ENCODE data around the gene BBS5.
"Not testable (repeated sequence)": the region's sequence is repeated elsewhere in the genome, so short reads cannot be mapped to it uniquely, and the experiment has no call there.

The BBS5 gene

GRCh38 chr2:169486487-169486886 is 7.2 kb downstream of the BBS5 start:
- no peak for DNase-seq (ENCODE audit: low read depth)

- DNase-seq (ENCODE audit: low read depth) = no peak
These were observed 11.5 kb downstream of the BBS5 start for GRCh38 chr2:169490834-169491233.

DNA sequence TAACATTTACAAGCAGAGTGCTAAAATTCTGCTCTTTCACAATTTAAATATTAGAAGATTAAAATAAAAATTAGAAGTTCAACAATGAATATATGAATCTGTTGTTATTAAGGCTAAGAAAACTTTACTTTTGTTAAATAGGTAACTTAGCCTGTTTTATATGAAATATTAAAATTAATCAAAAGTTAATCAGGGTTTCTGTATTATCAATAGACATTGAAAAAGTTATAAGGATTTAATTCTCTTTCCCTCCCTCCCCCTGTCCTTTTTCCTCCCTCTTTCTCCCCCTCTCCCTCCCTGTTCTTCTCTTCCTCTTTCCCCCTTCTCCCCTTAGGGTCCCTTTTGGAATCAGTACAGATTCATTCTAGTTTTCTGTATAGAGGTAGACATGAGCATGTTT is 12.1 kb downstream of the BBS5 start:
- DNase-seq (ENCODE audit: low read depth) = no peak

DNA sequence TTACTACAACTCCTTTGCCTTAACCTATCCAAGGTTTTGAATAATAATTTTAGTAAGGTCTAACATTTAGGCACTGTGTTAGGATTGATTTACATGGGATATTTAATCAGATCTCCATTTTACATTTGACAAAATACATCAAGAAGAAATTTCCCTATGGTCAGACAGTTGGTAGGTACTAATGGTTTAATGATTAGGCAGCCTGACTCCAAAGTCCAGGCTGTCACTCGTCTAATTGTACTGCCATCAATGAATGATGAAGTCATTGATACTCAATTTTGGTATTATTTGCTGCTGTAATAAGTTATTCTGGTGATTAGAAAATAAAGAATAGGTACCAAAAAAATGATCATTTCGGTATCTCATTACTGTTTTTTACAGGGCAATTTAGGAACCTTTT is 14.1 kb downstream of the BBS5 start:
- DNase-seq (ENCODE audit: low read depth) = no peak

GRCh38 chr2:169495310-169495928 is 16.1 kb downstream of the BBS5 start:
- DNase-seq (ENCODE audit: low read depth) = no peak

- no peak for DNase-seq (ENCODE audit: low read depth)
These were observed 25.4 kb downstream of the BBS5 start for GRCh38 chr2:169504651-169505050.

- DNase-seq (ENCODE audit: low read depth) = peak; percentile 5
These were observed 28.4 kb downstream of the BBS5 start for GRCh38 chr2:169507698-169508097.

DNA sequence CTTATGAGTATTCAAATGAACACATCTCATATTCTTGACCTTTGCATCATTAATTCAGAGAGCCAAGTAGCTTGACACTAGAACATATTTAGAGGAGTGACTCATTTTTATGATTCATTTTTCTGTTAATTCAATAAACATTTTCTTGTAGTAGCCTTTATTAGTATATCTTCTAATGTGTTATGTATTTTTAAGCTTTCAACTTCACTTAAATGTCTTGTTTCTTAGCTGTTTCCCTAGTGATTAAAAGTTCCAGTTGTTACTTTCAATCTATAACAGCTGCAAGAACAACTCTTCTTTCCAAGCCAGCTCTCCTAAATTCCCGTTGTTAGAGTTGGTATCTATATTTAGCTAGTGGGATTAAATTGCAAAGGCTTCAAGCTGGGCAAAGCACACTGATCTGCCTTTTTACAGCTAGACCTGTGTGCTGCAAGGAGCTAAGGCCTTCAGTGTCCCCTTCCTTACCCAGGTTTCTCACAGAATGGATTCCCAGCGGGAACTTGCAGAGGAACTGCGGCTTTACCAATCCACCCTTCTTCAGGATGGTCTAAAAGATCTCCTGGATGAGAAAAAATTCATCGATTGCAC is 30.1 kb downstream of the BBS5 start, which contains the start of gene KLHL41:
TSS of gene KLHL41 (plus strand) at position 405 of the 588 bp plus-strand sequence. CDS start at position 482, 77 bp downstream.
- peak; percentile 3 for DNase-seq (ENCODE audit: low read depth)

- no peak for DNase-seq (ENCODE audit: low read depth)
These were observed 30.7 kb downstream of the BBS5 start for GRCh38 chr2:169509955-169510354.

DNA sequence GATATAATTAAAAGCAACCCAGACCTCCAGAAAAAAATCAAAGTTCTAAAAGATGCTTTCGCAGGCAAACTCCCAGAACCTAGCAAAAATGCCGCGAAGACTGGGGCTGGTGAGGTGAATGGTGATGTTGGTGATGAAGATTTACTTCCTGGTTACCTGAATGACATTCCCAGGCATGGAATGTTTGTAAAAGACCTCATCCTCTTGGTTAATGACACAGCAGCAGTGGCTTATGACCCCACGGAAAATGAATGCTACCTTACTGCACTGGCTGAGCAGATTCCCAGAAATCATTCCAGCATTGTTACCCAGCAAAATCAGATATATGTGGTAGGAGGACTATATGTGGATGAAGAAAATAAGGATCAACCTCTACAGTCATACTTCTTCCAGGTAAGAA is 31.2 kb downstream of the BBS5 start:
- DNase-seq (ENCODE audit: low read depth) = no peak

DNA sequence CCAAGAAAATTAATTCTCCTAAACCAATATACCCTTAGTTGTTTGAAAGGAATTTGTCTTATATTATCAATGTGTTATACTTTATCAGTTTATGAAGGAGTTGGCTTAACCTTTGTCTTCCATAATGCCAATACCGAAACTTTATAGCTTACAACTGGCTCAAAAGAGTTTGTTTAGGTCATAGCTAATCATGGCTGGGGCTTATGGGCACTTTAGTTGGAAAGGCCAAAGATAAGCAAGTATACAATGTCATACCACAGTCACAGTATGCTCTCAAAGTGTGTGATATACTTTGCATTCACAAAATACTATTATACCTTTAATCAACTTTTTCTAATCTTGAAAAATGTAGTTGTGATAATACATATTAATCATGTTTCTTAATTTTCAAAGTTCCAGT is 32.5 kb downstream of the BBS5 start:
- no peak for DNase-seq (ENCODE audit: low read depth)

GRCh38 chr2:169512525-169512924 is 33.2 kb downstream of the BBS5 start:
- DNase-seq (ENCODE audit: low read depth) = no peak

GRCh38 chr2:169513094-169513493 is 33.8 kb downstream of the BBS5 start:
- DNase-seq (ENCODE audit: low read depth) = no peak

- no peak for DNase-seq (ENCODE audit: low read depth)
These were observed 34.6 kb downstream of the BBS5 start for GRCh38 chr2:169513926-169514325.

DNA sequence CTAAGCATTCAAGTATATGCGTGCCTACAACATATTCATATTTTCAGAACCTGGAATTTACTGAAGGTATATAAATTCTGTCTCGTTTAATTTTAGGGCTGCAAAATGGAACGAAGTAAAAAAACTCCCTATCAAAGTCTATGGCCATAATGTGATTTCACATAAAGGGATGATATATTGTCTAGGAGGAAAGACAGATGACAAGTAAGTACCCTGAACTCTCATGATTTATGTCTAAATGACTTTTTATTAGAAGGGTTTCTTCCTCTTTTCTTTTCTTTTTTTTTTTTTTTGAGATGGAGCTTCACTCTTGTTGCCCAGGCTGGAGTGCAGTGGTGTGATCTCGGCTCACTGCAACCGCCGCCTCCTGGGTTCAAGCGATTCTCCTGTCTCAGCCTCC is 35.5 kb downstream of the BBS5 start:
- not testable (repeated sequence) for DNase-seq (ENCODE audit: low read depth)

GRCh38 chr2:169516488-169516995 is 37.2 kb downstream of the BBS5 start:
- DNase-seq (ENCODE audit: low read depth) = not testable (repeated sequence)

- DNase-seq (ENCODE audit: low read depth) = no peak
These were observed 41.6 kb downstream of the BBS5 start for GRCh38 chr2:169520896-169521295.

- DNase-seq (ENCODE audit: low read depth) = no peak
These were observed 44.4 kb downstream of the BBS5 start for GRCh38 chr2:169523681-169524080.

DNA sequence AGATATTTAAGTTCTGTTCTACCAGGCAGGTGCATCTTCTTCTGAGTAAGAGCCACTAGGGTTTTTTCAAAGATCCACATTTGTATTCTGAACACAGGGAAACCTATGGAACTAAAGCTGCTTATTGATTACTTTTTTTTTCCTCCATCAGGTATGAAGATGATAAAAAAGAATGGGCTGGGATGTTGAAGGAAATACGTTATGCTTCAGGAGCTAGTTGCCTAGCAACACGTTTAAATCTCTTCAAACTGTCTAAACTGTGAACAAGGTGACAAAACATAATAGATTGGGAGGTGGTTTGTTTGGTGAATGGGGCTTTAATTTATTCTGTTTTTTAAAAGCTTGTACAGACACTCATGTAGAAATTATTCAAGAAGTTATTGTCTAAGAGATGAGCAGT is 46.1 kb downstream of the BBS5 start:
- no peak for DNase-seq (ENCODE audit: low read depth)

GRCh38 chr2:169526451-169526850 is 47.2 kb downstream of the BBS5 start:
- DNase-seq (ENCODE audit: low read depth) = no peak

GRCh38 chr2:169528271-169528701 is 49.0 kb downstream of the BBS5 start:
- peak; percentile 8 for DNase-seq (ENCODE audit: low read depth)

DNA sequence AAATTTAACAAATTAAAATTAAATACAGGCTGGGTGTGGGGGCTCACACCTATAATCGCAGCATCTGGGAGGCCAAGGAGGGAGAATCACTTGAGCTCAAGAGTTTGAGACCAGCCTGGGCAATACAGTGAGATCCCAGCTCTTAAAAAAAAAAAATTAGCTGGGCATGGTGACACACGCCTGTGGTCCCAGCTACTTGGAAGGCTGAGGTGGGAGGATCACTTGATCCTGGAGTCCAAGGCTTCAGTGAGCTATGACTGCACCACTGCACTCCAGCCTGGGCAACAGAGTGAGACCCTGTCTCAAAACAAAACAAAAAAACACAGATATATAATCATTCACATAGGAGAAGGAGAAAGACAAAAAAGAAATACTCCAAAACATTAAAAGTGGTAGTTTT is 60.2 kb downstream of the BBS5 start:
- not testable (repeated sequence) for DNase-seq (ENCODE audit: low read depth)

DNA sequence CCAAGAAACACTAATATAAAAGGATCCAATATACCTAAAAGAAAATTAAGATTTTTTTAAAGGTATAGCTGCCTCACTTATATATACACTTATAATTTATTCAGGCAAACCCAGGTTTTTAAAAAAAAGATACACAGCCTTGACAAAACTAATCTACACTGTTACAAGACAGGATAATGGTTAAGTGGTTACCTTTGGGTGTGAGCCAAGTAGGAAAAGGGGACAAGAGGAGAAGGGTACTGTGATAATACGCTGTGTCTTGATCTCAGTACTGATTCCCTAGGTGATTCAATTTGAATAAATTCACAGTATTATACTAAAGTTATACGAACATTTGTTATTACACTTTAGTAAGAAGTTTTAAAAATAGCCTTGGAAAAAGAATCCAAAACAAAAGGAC is 60.9 kb downstream of the BBS5 start:
- DNase-seq (ENCODE audit: low read depth) = no peak

GRCh38 chr2:169542433-169542832 is 63.1 kb downstream of the BBS5 start:
- no peak for DNase-seq (ENCODE audit: low read depth)
